Measurements from ENCODE around the gene BIRC6. TPM values are rescaled to one million over a fixed set of nuclear protein-coding genes. Genes with fewer than 3 reads are reported as not detected.

The BIRC6 gene
- total and polyA plus RNA-seq, 2 of the 4 experiments (the other 2 are of a cell fraction) = 26.5 to 316 TPM

DNA sequence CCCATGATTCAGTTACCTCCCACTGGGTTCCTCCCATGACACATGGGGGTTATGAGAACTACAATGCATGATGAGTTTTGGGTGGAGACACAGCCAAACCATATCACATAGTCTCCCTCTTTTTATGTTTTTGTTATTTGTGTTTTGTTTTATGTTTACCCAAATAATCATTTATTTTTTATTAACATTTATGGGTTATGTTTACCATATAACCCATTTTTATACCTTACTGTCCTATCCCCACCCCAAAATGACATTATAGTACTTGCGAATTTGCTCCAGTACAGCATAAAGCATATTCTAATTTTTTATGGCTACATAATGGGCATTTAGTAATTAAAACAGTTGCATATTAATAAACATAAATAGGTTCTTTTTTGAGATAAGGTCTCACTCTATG, 209.1 kb downstream of the BIRC6 start:
- Histone ChIP-seq H4K5ac (ENCODE audit: low read depth, low read length) (no peak overlapping the region), H3K56ac (ENCODE audit: extremely low read depth, insufficient read depth, low read length) (no peak overlapping the region), H2AK9ac (replicated peaks; ENCODE audit: low read depth, low read length, poor library complexity) (no peak overlapping the region), H3K4me1 (ENCODE audit: control insufficient read depth, insufficient read depth, low read length) (no peaks in the 10 kb centered on the region), H3K4me3 (ENCODE audit: insufficient read depth, low read depth, low read length) (no peak overlapping the region), H2BK15ac (ENCODE audit: low read depth, low read length) (no peak overlapping the region), H4K20me1 (ENCODE audit: insufficient read depth, low read length) (peaks cover 2% of the 10 kb centered on the region; the same call in 1 of the 2 replicates), H3K79me1 (ENCODE audit: low read depth in 1 of 2, low read length in 2 of 2) (peaks cover 0 to 33% of the 10 kb centered on the region in 2 experiments; a peak in 3 of 4 replicates), H3K23ac (ENCODE audit: low read depth, low read length) (no peak overlapping the region), H3K14ac (replicated peaks; ENCODE audit: low read depth, low read length) (no peak overlapping the region), H4K8ac (ENCODE audit: low read depth in 2 of 2, low read length in 2 of 2) (no peak overlapping the region), H3K4me2 (ENCODE audit: low read depth, low read length) (no peak overlapping the region), H2BK20ac (ENCODE audit: low read depth, low read length) (no peak overlapping the region), H3K27me3 (ENCODE audit: control insufficient read depth, insufficient read depth, low read length) (no peaks in the 10 kb centered on the region), H2BK120ac (ENCODE audit: low read depth, low read length) (no peak overlapping the region), H2AFZ (replicated peaks; ENCODE audit: low read length, poor library complexity) (no peak overlapping the region), H3K4ac (ENCODE audit: low read depth, low read length) (no peak overlapping the region), H3K18ac (ENCODE audit: low read depth, low read length) (no peak overlapping the region), H3K9ac (ENCODE audit: low read depth, low read length) (no peak overlapping the region), H3K36me3 (ENCODE audit: control insufficient read depth, insufficient read depth, low read length) (peaks cover 17% of the 10 kb centered on the region), H2BK5ac (ENCODE audit: low read depth, low read length, poor library complexity, severe bottlenecking) (no peak overlapping the region), H3K9me1 (ENCODE audit: insufficient read depth, low read length) (peaks cover 5% of the 10 kb centered on the region; the same call in 1 of the 2 replicates), H2AK5ac (ENCODE audit: low read depth, low read length) (no peak overlapping the region), H4K91ac (ENCODE audit: insufficient read depth, low read depth, low read length) (no peak overlapping the region), H3K27ac (ENCODE audit: insufficient read depth, low read length) (no peak overlapping the region), H3K9me3 (ENCODE audit: control insufficient read depth, insufficient read depth, low read length) (peaks cover 3% of the 10 kb centered on the region)
- in situ Hi-C loops (cut with MboI; ENCODE audit: low sequenced_read_pairs) (no loop called here), intact Hi-C loops (cut with micrococcal nuclease) (no loop called here), dilution Hi-C loops (cut with HindIII; ENCODE audit: low sequenced_read_pairs, unreplicated experiment) (no loop called here)
- ATAC-seq (ENCODE audit: low read depth) (no peak), DNase-seq (no peak)
- no TSS peak for BruUV-seq (replicated peaks)
- TF ChIP-seq RCOR1 (IDR thresholded peaks at IDR 0.05; ENCODE audit: insufficient replicate concordance, low read length) (no peak), CEBPB (IDR thresholded peaks at IDR 0.05; ENCODE audit: low read depth, low read length) (no peak), RAD21 (IDR thresholded peaks at IDR 0.05; ENCODE audit: low read length) (no peak), CHD1 (IDR thresholded peaks at IDR 0.05; ENCODE audit: low read depth, low read length) (no peak), MAFK (IDR thresholded peaks at IDR 0.05; ENCODE audit: low read depth, low read length) (no peak)
- ChIA-PET CTCF (no interaction called here), POLR2A (ENCODE audit: unreplicated experiment) (no interaction called here)
- no CpG with 5 or more reads among the region's 1 CpG for WGBS, 2 experiments (ENCODE audit: extremely low coverage in 2 of 2, insufficient read length in 1 of 2)
